Chondrocyte (in vitro differentiated cells): ENCODE measurements around the gene PDGFRB. TPM values are rescaled to one million over a fixed set of nuclear protein-coding genes. Genes with fewer than 3 reads are reported as not detected.

Source experiments
- DNase-seq: peaks from one replicate; pipeline ENCODE4 v3.0.0; 2021; ENCODE audit warnings: mixed read lengths, low spot score
- H3K27ac Mint-ChIP-seq: one replicate; pipeline ENCODE4 v1.8.0; 2021; ENCODE audit warnings: mild to moderate bottlenecking, moderate library complexity, mixed read lengths; ENCODE audit not compliant: unreplicated experiment
- H3K27me3 Mint-ChIP-seq: 2 replicates; pipeline ENCODE4 v1.8.0; 2021; ENCODE audit warnings: low read depth, mixed read lengths
- H3K36me3 Mint-ChIP-seq: 2 replicates; pipeline ENCODE4 v1.8.0; 2021; ENCODE audit warnings: low read depth, mixed read lengths
- H3K4me1 Mint-ChIP-seq: 2 replicates; pipeline ENCODE4 v1.8.0; 2021; ENCODE audit warnings: low read depth, mild to moderate bottlenecking, mixed read lengths
- H3K4me3 Mint-ChIP-seq: one replicate; pipeline ENCODE4 v1.8.0; 2021; ENCODE audit warnings: mild to moderate bottlenecking, moderate library complexity, mixed read lengths; ENCODE audit not compliant: unreplicated experiment
- H3K9me3 Mint-ChIP-seq: 2 replicates; pipeline ENCODE4 v1.8.0; 2021; ENCODE audit warnings: low read depth, mixed read lengths
- total RNA-seq: library from RNA; stranded (reverse); gene quantifications from 3 replicates; pipeline ENCODE4 v1.2.1, GENCODE V29; 2021
- TF ChIP-seq, protein P1 (sequence below): fragments of 200-600 bp; sonication (generic); IDR thresholded peaks from 2 replicates; pipeline ENCODE4 v1.5.0; 2021; ENCODE audit warnings: antibody characterized with exemption, mild to moderate bottlenecking, moderate library complexity

PDGFRB gene
- total RNA-seq, 1 donor from 2014 or later, result 499 TPM

DNA sequence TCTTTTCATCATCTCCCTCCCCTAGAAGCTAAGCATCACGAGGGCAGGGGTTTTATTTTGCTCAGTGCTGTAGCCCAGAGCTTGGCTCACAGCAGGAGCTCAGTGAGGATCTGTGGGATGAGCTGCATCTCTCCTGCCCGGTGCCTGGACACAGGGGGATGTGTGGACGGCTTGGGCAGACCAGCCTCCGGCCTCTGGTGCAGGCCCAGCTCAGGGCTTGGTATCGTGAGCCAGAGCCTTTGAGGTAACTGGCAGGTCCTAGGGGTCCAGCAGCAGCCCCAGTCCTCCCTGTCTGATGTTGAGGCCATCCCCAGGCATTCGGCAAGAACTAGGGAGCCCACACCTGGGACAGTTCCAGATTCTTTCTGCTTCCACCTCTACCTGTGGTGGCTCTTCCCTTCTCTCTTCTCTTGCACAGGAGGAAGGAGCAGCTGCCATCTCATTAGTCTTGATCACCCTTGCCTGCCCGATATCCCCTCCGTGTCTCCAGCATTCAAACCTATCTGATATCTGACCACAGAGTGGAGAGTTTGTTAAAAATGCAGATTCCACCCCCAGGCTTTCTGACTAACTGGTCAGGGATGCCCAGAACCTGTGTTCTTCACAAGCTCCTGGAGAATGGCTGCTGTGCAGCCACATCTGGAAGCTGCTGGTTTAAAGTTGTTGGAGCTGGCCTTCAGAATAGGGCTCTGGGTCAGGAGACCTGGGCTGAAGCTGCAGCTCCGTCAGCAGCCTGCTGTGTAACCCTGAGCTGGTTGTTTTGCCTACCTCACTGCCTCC lies 26.3 kb upstream of the PDGFRB start:
- no peak for DNase-seq
- Mint-ChIP-seq H3K27me3 (peaks cover 6% of the 10 kb centered on the region), H3K4me1 (peaks cover 12% of the 10 kb centered on the region), H3K9me3 (no peaks in the 10 kb centered on the region), H3K4me3 (no peak overlapping the region), H3K27ac (peak overlapping the region; percentile 13), H3K36me3 (no peaks in the 10 kb centered on the region)
- TF ChIP-seq, protein P1, sequence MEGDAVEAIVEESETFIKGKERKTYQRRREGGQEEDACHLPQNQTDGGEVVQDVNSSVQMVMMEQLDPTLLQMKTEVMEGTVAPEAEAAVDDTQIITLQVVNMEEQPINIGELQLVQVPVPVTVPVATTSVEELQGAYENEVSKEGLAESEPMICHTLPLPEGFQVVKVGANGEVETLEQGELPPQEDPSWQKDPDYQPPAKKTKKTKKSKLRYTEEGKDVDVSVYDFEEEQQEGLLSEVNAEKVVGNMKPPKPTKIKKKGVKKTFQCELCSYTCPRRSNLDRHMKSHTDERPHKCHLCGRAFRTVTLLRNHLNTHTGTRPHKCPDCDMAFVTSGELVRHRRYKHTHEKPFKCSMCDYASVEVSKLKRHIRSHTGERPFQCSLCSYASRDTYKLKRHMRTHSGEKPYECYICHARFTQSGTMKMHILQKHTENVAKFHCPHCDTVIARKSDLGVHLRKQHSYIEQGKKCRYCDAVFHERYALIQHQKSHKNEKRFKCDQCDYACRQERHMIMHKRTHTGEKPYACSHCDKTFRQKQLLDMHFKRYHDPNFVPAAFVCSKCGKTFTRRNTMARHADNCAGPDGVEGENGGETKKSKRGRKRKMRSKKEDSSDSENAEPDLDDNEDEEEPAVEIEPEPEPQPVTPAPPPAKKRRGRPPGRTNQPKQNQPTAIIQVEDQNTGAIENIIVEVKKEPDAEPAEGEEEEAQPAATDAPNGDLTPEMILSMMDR, result no peak

DNA sequence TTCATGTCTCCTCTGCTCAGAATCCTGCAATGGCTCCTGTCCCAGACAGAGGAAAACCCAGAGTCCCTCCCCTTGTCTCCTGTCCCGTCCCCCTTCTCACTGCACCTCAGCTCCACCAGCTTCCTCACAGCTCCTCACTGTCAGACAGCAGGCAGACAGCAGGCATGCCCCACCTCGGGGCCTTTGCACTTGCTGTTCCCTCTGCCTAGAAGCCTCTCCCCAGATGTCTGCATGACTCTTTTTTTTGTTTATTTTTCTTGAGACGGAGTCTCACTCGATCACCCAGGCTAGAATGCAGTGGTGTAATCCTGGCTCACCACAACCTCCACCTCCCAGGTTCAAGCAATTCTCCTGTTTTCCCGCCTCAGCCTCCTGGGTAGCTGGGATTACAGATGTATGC lies 25.4 kb upstream of the PDGFRB start:
- Mint-ChIP-seq H3K27ac (no peak overlapping the region), H3K27me3 (no peaks in the 10 kb centered on the region)
- DNase-seq, result no peak

DNA sequence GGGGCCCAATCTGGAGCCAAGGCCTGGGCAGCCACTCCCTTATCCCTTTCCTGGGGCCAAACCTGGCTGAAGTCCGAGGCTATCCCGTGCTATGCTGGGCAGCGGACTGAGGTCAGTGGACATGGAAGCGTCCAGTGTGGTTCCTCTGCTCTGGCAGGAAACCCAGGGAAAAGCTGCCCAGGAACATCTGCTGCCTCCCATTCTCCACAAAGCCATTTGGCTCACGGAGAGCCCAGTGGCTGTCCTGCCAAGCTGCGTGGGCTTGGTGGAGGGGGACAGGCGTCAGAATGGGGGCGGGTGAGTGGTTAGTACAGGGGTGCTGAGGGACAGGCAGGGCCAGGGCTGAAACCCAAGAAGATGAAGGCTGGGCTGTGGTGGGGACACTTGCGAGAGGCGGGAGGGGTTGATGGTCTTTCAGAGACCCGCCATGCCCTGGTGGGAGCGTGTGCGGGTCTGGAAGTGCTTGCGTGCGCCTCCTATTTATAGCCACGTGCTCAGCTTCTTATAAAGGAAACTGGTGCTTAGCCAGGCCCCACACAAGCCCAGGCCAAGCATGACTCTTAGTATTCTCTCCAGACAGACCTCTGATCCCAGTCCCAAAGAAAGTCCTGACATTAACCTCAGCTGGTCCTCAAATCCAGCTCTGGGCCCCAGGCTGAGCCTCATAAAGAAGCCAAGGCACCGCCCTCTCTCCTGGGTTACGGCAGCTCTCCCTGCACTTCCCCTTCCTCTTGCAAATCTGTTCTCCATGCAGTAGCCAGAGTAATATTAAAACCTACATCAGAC lies 24.8 kb upstream of the PDGFRB start:
- Mint-ChIP-seq H3K4me3 (no peak overlapping the region), H3K27me3 (no peaks in the 10 kb centered on the region), H3K4me1 (peaks cover 16% of the 10 kb centered on the region), H3K36me3 (no peaks in the 10 kb centered on the region), H3K9me3 (no peaks in the 10 kb centered on the region), H3K27ac (no peak overlapping the region)
- DNase-seq, result no peak
- TF ChIP-seq, protein P1, result no peak

More for the DNA sequence above, 25.4 kb upstream of the PDGFRB start:
- TF ChIP-seq, protein P1, result no peak
- H3K36me3 Mint-ChIP-seq, result no peaks in the 10 kb centered on the region
- H3K4me3 Mint-ChIP-seq, result no peak overlapping the region
- H3K9me3 Mint-ChIP-seq, result no peaks in the 10 kb centered on the region
- peaks cover 16% of the 10 kb centered on the region for H3K4me1 Mint-ChIP-seq

DNA sequence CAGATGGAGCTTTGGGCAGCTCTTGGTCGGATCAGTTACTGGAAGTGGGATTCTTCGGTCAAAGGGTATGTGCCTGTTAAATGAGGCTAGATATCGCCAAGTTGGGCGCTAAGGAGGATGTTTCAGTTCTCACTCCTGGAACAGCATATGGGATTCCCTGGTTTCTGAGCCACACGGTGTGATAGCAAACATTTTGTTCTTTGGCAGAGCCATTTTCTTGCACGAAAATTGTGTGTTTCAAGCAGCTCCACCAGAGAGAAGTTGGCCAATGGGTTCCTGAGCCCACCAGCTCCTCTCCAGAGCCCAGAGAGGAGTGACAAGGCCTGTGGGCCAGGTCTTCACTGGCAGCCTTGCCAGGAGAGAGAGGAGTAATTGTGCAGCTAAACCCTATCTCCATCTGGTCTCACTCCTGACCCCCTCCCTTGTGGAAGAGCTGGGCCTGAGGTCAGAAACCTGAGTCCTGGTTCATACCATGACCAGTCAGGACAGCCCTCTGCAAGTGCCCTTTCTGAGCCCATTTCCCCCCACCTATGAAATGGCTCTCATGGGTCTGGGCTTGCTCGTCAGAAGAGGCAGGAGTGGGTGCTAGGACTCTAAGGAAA lies 23.5 kb upstream of the PDGFRB start:
- H3K27ac Mint-ChIP-seq, result no peak overlapping the region
- no peak overlapping the region for H3K4me3 Mint-ChIP-seq
- DNase-seq, result no peak
- no peaks in the 10 kb centered on the region for H3K36me3 Mint-ChIP-seq
- H3K27me3 Mint-ChIP-seq, result no peaks in the 10 kb centered on the region
- TF ChIP-seq, protein P1, result no peak
- H3K9me3 Mint-ChIP-seq, result no peaks in the 10 kb centered on the region
- H3K4me1 Mint-ChIP-seq, result peaks cover 23% of the 10 kb centered on the region

DNA sequence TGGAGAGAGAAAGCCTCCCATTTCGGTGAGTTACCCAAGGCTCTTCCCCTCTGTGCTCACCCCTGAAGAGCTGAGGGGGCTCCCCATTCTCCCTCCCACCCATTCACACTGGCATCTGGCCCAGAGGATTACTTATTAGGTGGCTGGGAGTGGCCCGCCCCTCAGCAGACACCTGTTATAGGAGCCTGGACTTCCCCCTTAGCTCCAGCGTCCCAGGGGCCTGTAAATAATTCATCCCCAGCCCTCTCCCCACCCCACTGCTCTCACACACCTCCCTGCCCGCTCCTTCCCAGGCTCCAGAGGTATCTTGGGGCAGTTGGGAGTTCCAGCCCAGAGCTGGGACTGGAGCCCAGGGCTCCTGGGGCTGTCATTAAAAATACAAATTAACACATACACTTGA lies 22.6 kb upstream of the PDGFRB start:
- H3K9me3 Mint-ChIP-seq, result no peaks in the 10 kb centered on the region
- no peak overlapping the region for H3K27ac Mint-ChIP-seq
- TF ChIP-seq, protein P1, result no peak
- H3K4me1 Mint-ChIP-seq, result peaks cover 23% of the 10 kb centered on the region
- H3K27me3 Mint-ChIP-seq, result no peaks in the 10 kb centered on the region
- no peaks in the 10 kb centered on the region for H3K36me3 Mint-ChIP-seq
- no peak overlapping the region for H3K4me3 Mint-ChIP-seq
- DNase-seq, result no peak
